KMS-11 (cell line): ENCODE data around the gene SNAP29.

Source experiments
- H2AFZ ChIP-seq: fragments of 200-600 bp; sonication (generic); 2 replicates; pipeline ENCODE4 v1.6.1; 2016; ENCODE audit warnings: antibody characterized with exemption, mixed run types, low read depth
- H3K27ac ChIP-seq: fragments of 200-600 bp; sonication (generic); 2 replicates; pipeline ENCODE4 v1.6.1; 2016; ENCODE audit warnings: mild to moderate bottlenecking, mixed run types
- H3K27me3 ChIP-seq: fragments of 200-600 bp; sonication (generic); 2 replicates; pipeline ENCODE4 v1.6.1; 2017; ENCODE audit warnings: mild to moderate bottlenecking, low read depth, mixed run types, moderate library complexity; ENCODE audit not compliant: insufficient read depth
- H3K36me3 ChIP-seq: fragments of 200-600 bp; sonication (generic); 2 replicates; pipeline ENCODE4 v1.6.1; 2017; ENCODE audit warnings: mild to moderate bottlenecking, mixed run types; ENCODE audit not compliant: insufficient read depth
- H3K4me1 ChIP-seq: fragments of 200-600 bp; sonication (generic); 2 replicates; pipeline ENCODE4 v1.6.1; 2016; ENCODE audit warnings: mild to moderate bottlenecking, low read depth, mixed run types; ENCODE audit not compliant: poor library complexity, severe bottlenecking
- H3K4me2 ChIP-seq: fragments of 200-600 bp; sonication (generic); 2 replicates; pipeline ENCODE4 v1.7.0; 2016; ENCODE audit warnings: mild to moderate bottlenecking, mixed run types
- H3K4me3 ChIP-seq: fragments of 200-600 bp; sonication (generic); IDR thresholded peaks from 2 replicates; pipeline ENCODE4 v1.6.1; 2017; ENCODE audit warnings: low read depth, low read length, mixed read lengths; ENCODE audit not compliant: insufficient read depth
- H3K79me2 ChIP-seq: fragments of 200-600 bp; sonication (generic); 2 replicates; pipeline ENCODE4 v1.6.1; 2016; ENCODE audit warnings: low read depth, mixed run types; ENCODE audit not compliant: insufficient read depth
- H3K9ac ChIP-seq: fragments of 200-600 bp; sonication (generic); 2 replicates; pipeline ENCODE4 v1.6.1; 2016; ENCODE audit warnings: mild to moderate bottlenecking, mixed run types
- H4K20me1 ChIP-seq: fragments of 200-600 bp; sonication (generic); 2 replicates; pipeline ENCODE4 v1.6.1; 2016; ENCODE audit warnings: mild to moderate bottlenecking, mixed run types; ENCODE audit not compliant: insufficient read depth
- TF ChIP-seq, protein P1 (sequence below): fragments of 200-600 bp; sonication (generic); conservative IDR thresholded peaks from 2 replicates; pipeline ENCODE4 v1.6.1; 2017; ENCODE audit warnings: low read depth, mild to moderate bottlenecking, antibody characterized with exemption, low read length, moderate library complexity, mixed read lengths

SNAP29 gene

DNA sequence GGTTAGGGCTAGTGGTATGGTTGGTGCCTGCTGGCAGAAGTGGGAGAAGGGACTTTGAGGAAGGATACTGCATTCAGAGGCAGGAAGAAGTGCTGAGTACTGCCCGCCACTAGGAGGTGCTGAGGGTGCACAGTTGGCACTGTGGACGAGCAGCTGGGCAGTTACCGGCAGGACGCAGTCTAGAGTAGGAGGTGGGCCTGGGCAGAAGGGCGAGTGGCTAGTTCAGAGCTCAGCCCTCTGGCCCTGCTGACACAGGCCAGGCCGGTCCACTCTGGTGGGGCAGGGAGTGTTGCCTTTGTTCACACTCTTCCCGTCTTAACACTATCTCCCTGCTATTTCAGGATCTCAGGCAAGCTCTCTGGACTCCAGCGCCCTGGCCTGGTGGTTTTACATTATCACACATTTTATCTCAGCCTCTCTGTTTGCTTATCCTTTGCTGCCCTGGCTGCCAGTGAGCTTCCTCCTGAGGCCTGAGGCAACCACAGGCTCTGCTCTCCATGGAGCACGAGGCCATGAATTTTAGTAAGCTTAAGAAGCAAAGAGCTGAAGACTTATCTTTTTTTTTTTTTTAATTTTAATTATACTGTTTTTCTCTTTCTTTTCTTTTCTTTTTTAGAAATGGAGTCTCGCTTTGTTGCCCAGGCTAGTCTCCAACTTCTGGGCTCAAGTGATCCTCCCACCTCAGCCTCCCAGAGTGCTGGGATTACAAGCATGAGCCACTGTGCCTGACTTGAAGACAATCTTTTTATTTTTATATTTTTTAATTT, 26.9 kb downstream of the SNAP29 start:
- Histone ChIP-seq H3K27ac (no peak overlapping the region), H2AFZ (no peak overlapping the region), H3K79me2 (no peaks in the 10 kb centered on the region), H4K20me1 (no peaks in the 10 kb centered on the region), H3K4me1 (no peaks in the 10 kb centered on the region), H3K27me3 (no peaks in the 10 kb centered on the region), H3K36me3 (no peaks in the 10 kb centered on the region), H3K4me3 (no peak overlapping the region), H3K4me2 (no peak overlapping the region), H3K9ac (no peak overlapping the region)
- TF ChIP-seq, protein P1, sequence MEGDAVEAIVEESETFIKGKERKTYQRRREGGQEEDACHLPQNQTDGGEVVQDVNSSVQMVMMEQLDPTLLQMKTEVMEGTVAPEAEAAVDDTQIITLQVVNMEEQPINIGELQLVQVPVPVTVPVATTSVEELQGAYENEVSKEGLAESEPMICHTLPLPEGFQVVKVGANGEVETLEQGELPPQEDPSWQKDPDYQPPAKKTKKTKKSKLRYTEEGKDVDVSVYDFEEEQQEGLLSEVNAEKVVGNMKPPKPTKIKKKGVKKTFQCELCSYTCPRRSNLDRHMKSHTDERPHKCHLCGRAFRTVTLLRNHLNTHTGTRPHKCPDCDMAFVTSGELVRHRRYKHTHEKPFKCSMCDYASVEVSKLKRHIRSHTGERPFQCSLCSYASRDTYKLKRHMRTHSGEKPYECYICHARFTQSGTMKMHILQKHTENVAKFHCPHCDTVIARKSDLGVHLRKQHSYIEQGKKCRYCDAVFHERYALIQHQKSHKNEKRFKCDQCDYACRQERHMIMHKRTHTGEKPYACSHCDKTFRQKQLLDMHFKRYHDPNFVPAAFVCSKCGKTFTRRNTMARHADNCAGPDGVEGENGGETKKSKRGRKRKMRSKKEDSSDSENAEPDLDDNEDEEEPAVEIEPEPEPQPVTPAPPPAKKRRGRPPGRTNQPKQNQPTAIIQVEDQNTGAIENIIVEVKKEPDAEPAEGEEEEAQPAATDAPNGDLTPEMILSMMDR, result peak; percentile 69

DNA sequence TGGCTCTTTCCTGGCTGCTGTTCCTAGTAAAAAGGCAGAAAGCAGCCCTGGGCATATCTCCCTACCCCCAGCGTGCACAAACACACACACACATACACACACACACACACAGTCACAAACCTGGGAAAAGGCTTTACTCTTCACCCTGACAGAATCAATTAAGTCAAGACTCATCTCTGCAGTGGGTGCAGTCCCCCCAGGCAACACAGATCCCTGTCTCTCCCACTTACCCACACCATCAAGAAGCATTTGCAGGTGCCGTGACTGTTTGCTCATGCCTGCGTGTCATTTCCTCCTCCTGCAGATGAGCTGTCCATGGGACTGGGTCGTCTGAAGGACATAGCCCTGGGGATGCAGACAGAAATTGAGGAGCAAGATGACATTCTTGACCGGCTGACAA, 28.6 kb downstream of the SNAP29 start:
- no peaks in the 10 kb centered on the region for H3K36me3 ChIP-seq
- H3K4me2 ChIP-seq, result no peak overlapping the region
- H3K9ac ChIP-seq, result no peak overlapping the region
- H3K27ac ChIP-seq, result no peak overlapping the region
- H3K79me2 ChIP-seq, result no peaks in the 10 kb centered on the region
- H4K20me1 ChIP-seq, result no peaks in the 10 kb centered on the region
- no peaks in the 10 kb centered on the region for H3K27me3 ChIP-seq
- TF ChIP-seq, protein P1, result no peak
- no peak overlapping the region for H3K4me3 ChIP-seq
- no peak overlapping the region for H2AFZ ChIP-seq
- no peaks in the 10 kb centered on the region for H3K4me1 ChIP-seq

DNA sequence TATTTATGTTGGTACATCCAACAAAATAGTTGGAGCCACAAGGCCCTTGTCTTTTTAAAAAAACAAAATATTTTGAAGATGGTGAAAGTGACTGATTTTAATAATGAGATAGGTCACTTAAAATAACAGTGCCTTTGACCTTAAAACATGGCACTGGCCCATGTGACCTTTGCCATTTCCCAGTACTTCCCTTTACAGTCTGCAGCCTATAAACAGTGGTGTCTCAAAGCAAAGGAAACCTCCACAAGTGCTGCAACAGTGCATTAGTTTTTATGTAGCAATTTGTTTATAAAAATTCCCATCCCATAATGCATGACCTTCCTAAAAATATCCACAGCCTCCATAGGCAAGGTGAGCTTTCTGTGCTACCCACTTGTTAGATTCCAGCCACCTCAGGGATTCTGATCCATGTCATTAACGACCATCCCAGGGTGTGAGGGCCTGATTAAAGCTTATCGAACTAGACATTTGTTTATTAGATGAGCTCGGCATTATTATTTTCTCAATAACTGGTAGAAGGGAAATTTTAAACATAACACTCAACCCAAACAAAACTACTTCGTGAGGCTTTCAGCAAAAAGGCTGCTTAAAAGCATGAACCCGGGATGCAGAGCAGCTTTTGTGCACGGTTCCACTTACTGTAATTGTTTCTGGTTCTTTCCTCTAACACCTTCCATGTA, 30.4 kb downstream of the SNAP29 start:
- TF ChIP-seq, protein P1, result no peak
- no peak overlapping the region for H3K27ac ChIP-seq

DNA sequence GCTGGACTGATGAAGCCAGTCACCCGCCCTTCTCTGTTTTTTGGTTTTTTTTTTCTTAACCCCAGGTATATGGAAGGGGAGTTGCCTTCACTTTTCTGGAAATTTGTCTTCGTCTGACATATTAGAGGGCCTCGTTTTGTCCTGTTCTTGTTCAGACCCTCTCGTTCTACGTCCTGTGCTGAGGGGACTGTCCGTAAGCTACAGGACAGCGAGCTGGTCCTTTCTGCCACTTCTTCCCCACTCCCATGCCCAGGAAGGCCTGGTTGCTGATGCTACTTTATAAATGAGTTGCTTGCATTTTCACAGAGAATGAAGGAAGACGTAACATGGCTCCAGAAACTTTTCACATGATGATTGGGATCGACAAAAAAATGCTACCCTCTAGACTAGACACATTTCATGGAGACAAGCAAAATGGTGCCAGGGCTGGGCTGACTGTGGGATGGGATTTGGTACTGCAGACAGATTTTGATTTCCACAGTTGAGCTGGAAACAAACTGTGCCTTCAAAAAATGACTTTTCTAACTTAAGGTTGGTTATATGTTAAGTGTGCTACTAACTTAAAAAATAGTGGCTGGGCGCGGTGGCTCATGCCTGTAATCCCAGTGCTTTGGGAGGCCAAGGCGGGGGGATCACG, 31.2 kb downstream of the SNAP29 start:
- Histone ChIP-seq H3K4me3 (no peak overlapping the region), H3K27me3 (no peaks in the 10 kb centered on the region), H2AFZ (no peak overlapping the region), H3K9ac (no peak overlapping the region), H3K79me2 (no peaks in the 10 kb centered on the region), H3K36me3 (no peaks in the 10 kb centered on the region), H3K27ac (no peak overlapping the region), H4K20me1 (no peaks in the 10 kb centered on the region), H3K4me2 (no peak overlapping the region), H3K4me1 (no peaks in the 10 kb centered on the region)
- TF ChIP-seq, protein P1, result no peak

More for the DNA sequence above, 30.4 kb downstream of the SNAP29 start:
- no peak overlapping the region for H2AFZ ChIP-seq
- no peaks in the 10 kb centered on the region for H3K27me3 ChIP-seq
- no peaks in the 10 kb centered on the region for H3K79me2 ChIP-seq
- H3K4me1 ChIP-seq, result no peaks in the 10 kb centered on the region
- H3K9ac ChIP-seq, result no peak overlapping the region
- H3K4me3 ChIP-seq, result no peak overlapping the region
- H4K20me1 ChIP-seq, result no peaks in the 10 kb centered on the region
- H3K4me2 ChIP-seq, result no peak overlapping the region
- no peaks in the 10 kb centered on the region for H3K36me3 ChIP-seq
